Hematopoietic multipotent progenitor cell (in vitro differentiated cells): ENCODE results near the gene CEP295NL. TPM values are rescaled to one million over a fixed set of nuclear protein-coding genes. Genes with fewer than 3 reads are reported as not detected.
"Not testable (repeated sequence)": the region's sequence is repeated elsewhere in the genome, so short reads cannot be mapped to it uniquely, and the experiment has no call there.

Experiments
- DNase-seq, 3 donors: peaks; one replicate each; pipeline ENCODE4 v3.0.0-alpha.2; 2011 to 2015; ENCODE audit warnings: low read depth in 2 of 3, low spot score in 2 of 3
- total RNA-seq: library from RNA; depleted of rRNA; stranded (reverse); fragments of >200 nt; gene quantifications from one replicate; pipeline ENCODE4 v1.2.3, GENCODE V29; 2012

Gene CEP295NL
- total RNA-seq, 1 donor = 1.6 TPM

GRCh38 chr17:78910497-78911284 is 7.7 kb upstream of the CEP295NL start:
- peak in 2 of 3 donors; percentile 39 to 64 for DNase-seq

GRCh38 chr17:78908426-78908825 is 5.4 kb upstream of the CEP295NL start:
- no peak for DNase-seq

GRCh38 chr17:78905541-78905940 is 2.5 kb upstream of the CEP295NL start:
- DNase-seq = no peak

GRCh38 chr17:78905116-78905515 is 2.1 kb upstream of the CEP295NL start:
- no peak for DNase-seq

GRCh38 chr17:78904371-78904770 is 1.4 kb upstream of the CEP295NL start:
- DNase-seq = no peak

GRCh38 chr17:78902231-78902630 is 770 bp downstream of the CEP295NL start:
- not testable (repeated sequence) for DNase-seq

- no peak for DNase-seq
These were observed 1.2 kb downstream of the CEP295NL start for GRCh38 chr17:78901806-78902205.

- DNase-seq = no peak
These were observed 2.2 kb downstream of the CEP295NL start for GRCh38 chr17:78900816-78901215.

- no peak for DNase-seq
These were observed 3.4 kb downstream of the CEP295NL start for GRCh38 chr17:78899361-78900260.

- no peak for DNase-seq
These were observed 4.1 kb downstream of the CEP295NL start for GRCh38 chr17:78898947-78899346.

GRCh38 chr17:78898075-78898836 is 4.7 kb downstream of the CEP295NL start:
- no peak for DNase-seq

GRCh38 chr17:78897664-78898047 is 5.3 kb downstream of the CEP295NL start:
- DNase-seq = no peak

- no peak for DNase-seq
These were observed 6.0 kb downstream of the CEP295NL start for GRCh38 chr17:78896834-78897663.

GRCh38 chr17:78896091-78896833 is 6.7 kb downstream of the CEP295NL start:
- DNase-seq = no peak

- no peak for DNase-seq
These were observed 7.7 kb downstream of the CEP295NL start for GRCh38 chr17:78895322-78895721.

- no peak for DNase-seq
These were observed 9.3 kb downstream of the CEP295NL start for GRCh38 chr17:78893684-78894083.

GRCh38 chr17:78892936-78893379 is 10.0 kb downstream of the CEP295NL start:
- peak in 1 of 3 donors; percentile 45 for DNase-seq

GRCh38 chr17:78892520-78892919 is 10.5 kb downstream of the CEP295NL start:
- DNase-seq = no peak

- DNase-seq = no peak
These were observed 10.9 kb downstream of the CEP295NL start for GRCh38 chr17:78892062-78892456.
